ENCODE results near the gene AQP3. TPM values are rescaled to one million over a fixed set of nuclear protein-coding genes. Genes with fewer than 3 reads are reported as not detected.
A peak's percentile ranks its signal among the peaks of the same experiment; 100 is the strongest.

The AQP3 gene
- total RNA-seq, 4 donors from 2014 or later: 1.7 to 24.2 (median 13.5) TPM

DNA sequence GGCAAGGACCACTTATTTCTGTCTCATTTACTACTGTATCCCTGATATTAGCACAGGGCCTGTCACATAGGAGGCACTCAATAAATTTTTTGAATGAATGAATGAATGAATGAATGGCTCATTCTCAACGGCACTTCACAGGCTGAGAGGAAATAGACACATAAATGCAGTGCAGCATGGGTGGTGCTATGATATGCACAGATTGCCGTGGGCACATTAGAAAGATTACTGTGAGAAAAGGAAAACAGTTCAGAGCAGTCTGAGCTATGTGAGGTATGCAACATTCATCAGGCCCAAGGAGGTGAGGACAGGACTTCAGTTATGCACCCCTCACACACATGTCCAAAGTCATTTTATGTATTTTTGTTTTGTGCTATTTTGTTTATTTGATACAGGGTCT lies 32.7 kb upstream of the AQP3 start:
- H3K36me3 ChIP-seq: no peaks in the 10 kb centered on the region
- intact Hi-C loops (cut with DNase I; ENCODE audit: low total_unique reads) (no loop called here), in situ Hi-C loops (cut with MboI; ENCODE audit: low sequenced_read_pairs in 4 of 4) (no loop called here)
- no peak overlapping the region for H3K4me3 ChIP-seq
- no peaks in the 10 kb centered on the region for H3K9me3 ChIP-seq
- no peak overlapping the region for H3K27ac ChIP-seq
- H3K4me1 ChIP-seq: no peaks in the 10 kb centered on the region
- no peak for DNase-seq
- TF ChIP-seq, protein P1, sequence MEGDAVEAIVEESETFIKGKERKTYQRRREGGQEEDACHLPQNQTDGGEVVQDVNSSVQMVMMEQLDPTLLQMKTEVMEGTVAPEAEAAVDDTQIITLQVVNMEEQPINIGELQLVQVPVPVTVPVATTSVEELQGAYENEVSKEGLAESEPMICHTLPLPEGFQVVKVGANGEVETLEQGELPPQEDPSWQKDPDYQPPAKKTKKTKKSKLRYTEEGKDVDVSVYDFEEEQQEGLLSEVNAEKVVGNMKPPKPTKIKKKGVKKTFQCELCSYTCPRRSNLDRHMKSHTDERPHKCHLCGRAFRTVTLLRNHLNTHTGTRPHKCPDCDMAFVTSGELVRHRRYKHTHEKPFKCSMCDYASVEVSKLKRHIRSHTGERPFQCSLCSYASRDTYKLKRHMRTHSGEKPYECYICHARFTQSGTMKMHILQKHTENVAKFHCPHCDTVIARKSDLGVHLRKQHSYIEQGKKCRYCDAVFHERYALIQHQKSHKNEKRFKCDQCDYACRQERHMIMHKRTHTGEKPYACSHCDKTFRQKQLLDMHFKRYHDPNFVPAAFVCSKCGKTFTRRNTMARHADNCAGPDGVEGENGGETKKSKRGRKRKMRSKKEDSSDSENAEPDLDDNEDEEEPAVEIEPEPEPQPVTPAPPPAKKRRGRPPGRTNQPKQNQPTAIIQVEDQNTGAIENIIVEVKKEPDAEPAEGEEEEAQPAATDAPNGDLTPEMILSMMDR (IDR thresholded peaks at IDR 0.05 in 4 of 5, conservative IDR thresholded peaks at IDR 0.05 in 1 of 5): no peak
- no peak for TF ChIP-seq POLR2A (IDR thresholded peaks at IDR 0.05)
- H3K27me3 ChIP-seq: no peaks in the 10 kb centered on the region
- ATAC-seq: no peak

DNA sequence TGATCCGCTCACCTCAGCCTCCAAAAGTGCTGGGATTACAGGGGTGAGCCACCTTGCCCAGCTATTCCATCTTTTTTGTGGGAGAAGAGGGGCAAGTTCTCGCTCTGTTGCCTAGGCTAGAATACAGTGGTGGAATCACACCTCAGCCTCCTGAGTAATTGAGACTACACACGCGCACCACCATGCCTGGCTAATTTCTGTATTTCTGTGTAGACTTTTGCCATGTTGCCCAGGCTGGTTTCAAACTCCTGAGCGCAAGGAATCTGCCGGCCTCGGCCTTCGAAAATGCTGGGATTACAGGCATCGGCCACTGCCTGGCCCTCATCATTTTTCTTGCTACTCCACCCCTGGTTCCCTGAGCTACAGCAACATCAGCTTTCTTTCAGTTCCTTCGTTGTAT lies 29.1 kb upstream of the AQP3 start:
- H3K9me3 ChIP-seq: no peaks in the 10 kb centered on the region
- no peak overlapping the region for H3K4me3 ChIP-seq
- peaks cover 0 to 8% of the 10 kb centered on the region in 2 donors for H3K36me3 ChIP-seq
- in situ Hi-C loops (cut with MboI; ENCODE audit: low sequenced_read_pairs in 4 of 4): loop anchor here in 1 of 4 donors (10.0 kb wide), 1 partner anchor 182 kb away; the partner anchor contains the start of gene NFX1
- peaks cover 11 to 12% of the 10 kb centered on the region in 2 donors for H3K4me1 ChIP-seq
- DNase-seq (no peak), ATAC-seq (no peak)
- intact Hi-C loops (cut with DNase I; ENCODE audit: low total_unique reads): no loop called here
- H3K27me3 ChIP-seq: no peaks in the 10 kb centered on the region
- no peak overlapping the region for H3K27ac ChIP-seq
- TF ChIP-seq, protein P1 (IDR thresholded peaks at IDR 0.05 in 4 of 5, conservative IDR thresholded peaks at IDR 0.05 in 1 of 5): no peak
- TF ChIP-seq POLR2A (IDR thresholded peaks at IDR 0.05): no peak

DNA sequence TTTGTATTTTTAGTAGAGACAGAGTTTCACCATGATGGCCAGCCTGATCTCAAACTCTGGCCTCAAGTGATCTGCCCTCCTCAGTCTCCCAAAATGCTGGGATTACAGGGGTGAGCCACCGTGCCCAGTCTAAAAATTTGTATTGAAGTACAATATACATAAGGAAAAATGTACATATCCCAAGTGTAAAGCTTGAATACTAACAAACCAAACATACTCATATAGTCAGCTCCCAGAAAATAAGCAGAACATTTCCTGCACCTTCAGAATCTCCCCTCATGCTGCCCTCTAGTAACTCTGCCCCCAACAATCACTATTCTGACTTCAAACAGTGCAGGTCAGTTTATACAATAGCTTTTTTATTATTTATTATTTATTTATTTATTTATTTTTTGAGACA lies 28.0 kb upstream of the AQP3 start:
- no peak overlapping the region for H3K4me3 ChIP-seq
- H3K27ac ChIP-seq: no peak overlapping the region
- H3K9me3 ChIP-seq: no peaks in the 10 kb centered on the region
- in situ Hi-C loops (cut with MboI; ENCODE audit: low sequenced_read_pairs in 4 of 4): loop anchor here in 1 of 4 donors (10.0 kb wide), 1 partner anchor 181 kb away; the partner anchor contains the start of gene NFX1
- DNase-seq: no peak
- no peak for ATAC-seq
- TF ChIP-seq, protein P1 (IDR thresholded peaks at IDR 0.05 in 4 of 5, conservative IDR thresholded peaks at IDR 0.05 in 1 of 5): no peak
- no peak for TF ChIP-seq POLR2A (IDR thresholded peaks at IDR 0.05)
- H3K4me1 ChIP-seq: peaks cover 11 to 12% of the 10 kb centered on the region in 2 donors
- H3K36me3 ChIP-seq: peaks cover 0 to 19% of the 10 kb centered on the region in 2 donors
- no peaks in the 10 kb centered on the region for H3K27me3 ChIP-seq
- intact Hi-C loops (cut with DNase I; ENCODE audit: low total_unique reads): no loop called here

DNA sequence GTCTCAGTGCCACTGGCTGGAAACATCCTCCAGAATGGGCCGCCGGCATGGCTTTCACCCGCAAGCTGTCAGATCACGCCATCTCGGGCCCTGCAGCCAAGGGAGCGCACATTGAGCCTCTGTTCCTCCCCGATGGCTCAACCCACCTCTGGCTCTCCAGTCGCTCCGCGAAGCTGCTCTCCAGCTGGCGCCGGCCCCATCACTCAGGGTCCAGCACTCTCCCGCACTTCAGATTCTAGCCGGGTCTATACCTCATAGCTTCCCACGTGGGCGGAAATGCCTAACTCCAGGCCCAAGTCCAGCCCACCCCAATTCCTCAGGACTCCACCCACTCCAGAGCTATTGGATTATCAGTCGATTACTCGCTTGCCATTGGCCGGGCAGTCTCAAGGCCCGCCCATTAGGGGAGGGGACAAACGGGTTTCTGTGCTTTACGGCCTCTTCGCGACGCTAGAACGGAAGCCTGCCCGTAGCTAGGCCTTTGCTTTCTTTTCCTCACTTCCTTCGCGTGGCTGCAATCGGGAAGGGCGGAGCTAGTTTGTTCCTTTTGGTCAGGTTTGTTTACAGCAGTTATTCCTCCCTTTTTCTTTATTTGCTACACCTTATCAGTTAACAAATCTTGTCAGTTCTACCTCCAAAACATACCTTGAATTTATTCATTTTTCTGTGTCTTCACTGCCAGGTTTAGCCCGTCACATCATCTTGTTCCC lies 26.4 kb upstream of the AQP3 start, which contains the start of gene NOL6:
Gene NOL6, minus strand, starts transcription at position 282 of the 710 bp plus-strand sequence. Its CDS starts 82 bp downstream, at position 200.
- in situ Hi-C loops (cut with MboI; ENCODE audit: low sequenced_read_pairs in 4 of 4): loop anchor here in 2 of 4 donors (10.0 to 25.0 kb wide), 2 partner anchors 179 to 186 kb away; partner anchors contain the start of gene NFX1 (in 2 of the 2)

More for the DNA sequence above, 26.4 kb upstream of the AQP3 start, which contains the start of gene NOL6:
- ATAC-seq (peak; percentile 100), DNase-seq (peak; percentile 97 to 99)
- no peaks in the 10 kb centered on the region for H3K27me3 ChIP-seq
- TF ChIP-seq, protein P1 (IDR thresholded peaks at IDR 0.05 in 4 of 5, conservative IDR thresholded peaks at IDR 0.05 in 1 of 5): no peak
- peak; percentile 62 to 74 for TF ChIP-seq POLR2A (IDR thresholded peaks at IDR 0.05)
- peaks cover 0 to 35% of the 10 kb centered on the region in 2 donors for H3K36me3 ChIP-seq
- H3K4me1 ChIP-seq: peaks cover 11 to 12% of the 10 kb centered on the region in 2 donors
- peak within 1 kb of the TSS; percentile 66 to 100 (median 84) for H3K4me3 ChIP-seq
- H3K27ac ChIP-seq: peak within 1 kb of the TSS; percentile 80 to 86 (median 80)
- no peaks in the 10 kb centered on the region for H3K9me3 ChIP-seq
- intact Hi-C loops (cut with DNase I; ENCODE audit: low total_unique reads): no loop called here

Data from gastrocnemius medialis (tissue), 4 donors.